ENCODE results near the gene RNFT2.
"Not testable (repeated sequence)": the region's sequence is repeated elsewhere in the genome, so short reads cannot be mapped to it uniquely, and the experiment has no call there.

Gene RNFT2

DNA sequence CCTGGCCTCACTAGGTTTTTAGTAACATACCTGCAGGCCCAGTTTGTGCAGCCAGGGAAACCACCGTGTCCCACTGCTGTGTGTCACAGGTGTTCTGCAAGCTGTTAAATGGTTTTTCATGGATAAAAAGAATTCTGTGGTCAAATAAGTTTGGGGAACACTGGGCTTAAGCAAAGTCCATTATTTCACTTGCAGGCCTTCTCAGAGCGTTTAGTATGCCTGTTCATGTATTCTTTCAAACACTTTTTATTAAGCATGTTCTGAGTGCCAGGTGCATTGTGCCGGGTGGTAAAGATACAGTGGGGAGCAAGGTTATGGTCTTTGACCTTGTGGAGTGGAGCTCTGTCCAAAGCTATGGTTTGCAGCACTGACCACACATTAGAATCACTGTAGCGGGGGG is 7.4 kb downstream of the RNFT2 start:
- DNase-seq = no peak

DNA sequence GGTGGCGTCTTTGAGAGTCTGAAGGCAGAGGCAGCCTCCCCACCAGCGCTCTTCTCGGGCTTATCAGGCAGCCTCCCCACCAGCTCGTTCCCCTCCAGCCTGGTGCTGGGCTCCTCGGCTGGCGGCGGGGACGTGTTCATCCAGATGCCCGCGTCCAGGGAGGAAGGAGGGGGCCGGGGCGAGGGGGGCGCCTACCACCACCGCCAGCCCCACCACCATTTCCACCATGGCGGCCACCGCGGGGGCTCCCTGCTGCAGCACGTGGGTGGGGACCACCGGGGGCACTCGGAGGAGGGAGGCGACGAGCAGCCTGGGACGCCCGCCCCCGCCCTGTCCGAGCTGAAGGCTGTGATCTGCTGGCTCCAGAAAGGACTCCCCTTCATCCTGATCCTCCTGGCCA is 11.8 kb downstream of the RNFT2 start:
- no peak for DNase-seq

DNA sequence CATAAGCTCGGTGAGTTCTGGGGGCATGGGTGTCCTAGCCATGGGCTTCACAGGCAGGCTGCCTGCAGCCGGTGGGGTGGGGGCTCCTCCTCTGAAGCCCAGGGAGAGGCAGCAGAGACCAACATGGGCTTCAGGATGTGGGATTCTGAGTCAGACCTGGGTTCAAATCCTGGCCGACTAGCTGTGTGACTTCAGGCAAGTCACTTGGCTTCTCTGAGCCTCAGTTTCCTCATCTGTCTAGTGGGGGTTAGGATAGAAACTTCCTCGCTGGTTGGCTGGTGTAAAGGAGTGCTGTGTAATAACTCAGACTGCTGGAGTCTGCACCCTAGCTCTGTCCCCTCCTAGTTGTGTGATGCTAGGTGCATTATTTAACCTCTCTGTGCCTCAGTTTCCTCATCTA is 12.2 kb downstream of the RNFT2 start:
- no peak for DNase-seq

DNA sequence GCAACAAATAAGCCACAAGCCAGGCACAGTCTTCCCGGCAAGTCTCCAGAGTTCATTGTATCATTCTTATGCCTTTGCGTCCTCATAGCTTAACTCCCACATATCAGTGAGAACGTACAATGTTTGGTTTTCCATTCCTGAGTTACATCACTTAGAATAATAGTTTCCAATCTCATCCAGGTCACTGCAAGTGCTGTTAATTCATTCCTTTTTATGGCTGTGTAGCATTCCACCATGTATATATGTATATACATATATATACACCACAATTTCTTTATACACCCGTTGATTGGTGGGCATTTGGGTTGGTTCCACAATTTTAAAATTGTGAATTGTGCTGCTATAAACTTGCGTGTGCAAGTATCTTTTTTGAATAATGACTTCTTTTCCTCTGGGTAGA is 16.0 kb downstream of the RNFT2 start:
- not testable (repeated sequence) for DNase-seq

DNA sequence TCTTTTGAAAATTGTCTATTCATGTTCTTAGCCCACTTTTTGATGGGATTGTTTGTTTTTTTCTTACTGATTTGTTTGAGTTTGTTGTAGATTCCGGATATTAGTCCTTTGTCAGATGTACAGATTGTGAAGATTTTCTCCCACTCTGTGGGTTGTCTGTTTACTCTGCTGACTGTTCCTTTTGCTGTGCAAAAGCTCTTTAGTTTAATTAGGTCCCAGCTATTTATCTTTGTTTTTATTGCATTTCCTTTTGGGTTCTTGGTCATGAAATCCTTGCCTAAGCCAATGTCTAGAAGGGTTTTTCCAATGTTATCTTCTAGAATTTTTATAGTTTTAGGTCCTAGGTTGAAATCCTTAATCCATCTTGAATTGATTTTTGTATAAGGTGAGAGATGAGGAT is 16.7 kb downstream of the RNFT2 start:
- not testable (repeated sequence) for DNase-seq

DNA sequence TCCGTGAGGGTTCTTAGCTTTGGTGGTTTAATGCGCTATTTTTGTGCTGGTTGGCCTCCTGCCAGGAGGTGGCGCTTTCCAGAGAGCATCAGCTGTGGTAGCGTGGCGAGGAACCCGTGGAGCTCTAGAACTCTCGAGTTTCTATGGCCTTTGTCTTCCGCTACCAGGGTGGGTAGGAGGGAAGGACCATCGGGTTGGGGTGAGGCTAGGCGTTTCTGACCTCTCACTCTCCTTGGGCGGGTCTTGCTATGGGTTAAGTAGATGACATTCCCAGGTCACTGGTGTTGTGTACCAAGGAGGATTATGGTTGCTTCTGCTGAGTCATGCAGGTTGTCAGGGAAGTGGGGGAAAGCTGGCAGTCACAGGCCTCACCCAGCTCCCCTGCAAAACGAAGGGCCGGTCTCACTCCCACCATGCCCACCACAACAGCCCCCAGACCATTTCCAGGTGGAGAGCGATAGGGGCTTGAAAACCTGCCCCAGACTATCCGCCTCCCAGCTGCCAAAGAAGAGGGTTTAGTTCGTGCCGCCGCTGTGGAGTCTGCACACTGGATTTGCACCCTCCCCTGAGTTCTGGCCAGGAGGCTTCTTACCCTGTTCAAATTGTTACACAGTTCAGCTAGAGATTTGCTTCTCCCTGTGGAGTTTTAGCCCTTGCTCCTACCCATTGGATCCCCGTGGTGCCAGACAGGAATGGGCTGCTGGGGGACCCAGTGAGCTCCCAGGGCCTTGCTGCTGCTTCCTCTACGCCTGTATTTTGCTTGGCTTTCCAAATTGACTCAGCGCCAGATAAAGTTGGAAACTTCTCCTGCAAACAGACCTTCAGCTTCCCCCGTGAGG is 21.9 kb downstream of the RNFT2 start:
- DNase-seq = no peak

DNA sequence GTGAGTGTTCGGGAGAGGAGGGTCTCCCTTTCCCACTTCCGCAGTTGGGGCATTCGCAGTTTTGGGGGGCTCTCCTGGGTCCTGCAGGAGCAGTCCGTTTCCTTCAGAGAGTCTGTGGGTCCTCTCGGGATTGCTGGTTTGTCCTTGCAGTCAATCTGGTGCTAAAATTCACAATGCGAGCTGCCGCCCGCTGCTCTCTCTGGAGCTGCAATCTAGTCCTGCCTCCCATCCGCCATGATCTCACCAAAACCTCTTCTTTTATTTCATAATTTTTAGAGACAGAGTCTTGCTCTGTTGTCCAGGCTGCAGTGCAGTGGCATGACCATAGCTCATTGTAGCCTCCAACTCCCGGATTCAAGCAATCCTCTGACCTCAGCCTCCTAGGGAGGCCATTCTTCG is 22.5 kb downstream of the RNFT2 start:
- DNase-seq = no peak

DNA sequence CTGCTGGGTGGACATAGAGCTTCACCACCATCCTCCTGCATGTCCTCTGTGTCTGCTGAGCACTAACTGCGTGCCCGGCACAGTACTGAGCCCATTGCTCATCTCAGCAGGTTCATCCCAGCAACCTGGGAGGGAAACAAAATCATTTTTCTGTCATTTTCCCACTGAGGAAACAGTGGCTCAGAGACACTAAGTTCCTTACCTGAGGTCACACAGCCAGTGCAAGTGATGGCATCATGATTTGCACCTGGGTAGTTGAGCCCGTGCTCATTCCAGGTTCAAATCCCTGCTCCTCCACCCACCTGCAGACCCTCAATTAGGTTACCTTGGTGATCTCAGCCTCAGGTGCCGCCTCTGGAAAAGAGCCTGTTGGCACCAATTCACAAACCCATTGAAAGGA is 23.4 kb downstream of the RNFT2 start:
- DNase-seq = no peak

DNA sequence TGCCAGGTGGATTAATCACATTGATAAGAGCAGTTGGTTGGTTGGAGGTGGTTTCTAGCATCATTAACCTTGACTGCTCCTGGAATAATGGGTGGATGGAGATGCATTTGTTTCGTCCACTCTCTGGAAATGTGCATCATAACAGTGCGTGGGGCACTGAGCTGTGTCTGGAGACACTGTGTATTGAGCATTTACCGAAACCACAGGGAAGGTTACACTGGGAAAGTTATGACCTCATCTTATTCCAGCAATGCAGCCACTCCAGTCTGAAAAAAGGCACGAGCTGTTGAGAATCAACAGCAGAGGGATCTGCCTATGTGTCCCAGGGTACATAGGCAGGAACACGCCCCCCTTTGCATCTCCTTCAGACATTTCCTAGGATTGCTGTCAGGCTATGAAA is 27.2 kb downstream of the RNFT2 start:
- no peak for DNase-seq

DNA sequence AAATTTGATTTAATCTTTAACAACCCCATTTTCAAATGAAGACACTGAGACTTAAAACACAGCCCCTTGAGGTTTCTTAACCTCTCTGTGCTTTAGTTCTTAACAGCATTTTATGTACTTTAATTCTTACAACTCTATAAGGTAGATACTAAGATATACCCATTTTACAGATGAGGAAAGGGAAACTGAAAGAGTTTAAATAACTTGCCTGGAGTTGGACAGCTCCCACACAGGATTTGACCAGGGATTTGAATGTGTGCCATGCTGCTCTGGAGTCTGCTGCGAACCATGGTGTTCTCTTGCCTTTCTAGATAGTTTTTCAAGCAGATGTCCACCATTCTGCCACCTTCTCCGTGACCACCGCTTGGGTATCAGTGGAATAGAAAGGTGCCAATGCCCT is 28.2 kb downstream of the RNFT2 start:
- no peak for DNase-seq

DNA sequence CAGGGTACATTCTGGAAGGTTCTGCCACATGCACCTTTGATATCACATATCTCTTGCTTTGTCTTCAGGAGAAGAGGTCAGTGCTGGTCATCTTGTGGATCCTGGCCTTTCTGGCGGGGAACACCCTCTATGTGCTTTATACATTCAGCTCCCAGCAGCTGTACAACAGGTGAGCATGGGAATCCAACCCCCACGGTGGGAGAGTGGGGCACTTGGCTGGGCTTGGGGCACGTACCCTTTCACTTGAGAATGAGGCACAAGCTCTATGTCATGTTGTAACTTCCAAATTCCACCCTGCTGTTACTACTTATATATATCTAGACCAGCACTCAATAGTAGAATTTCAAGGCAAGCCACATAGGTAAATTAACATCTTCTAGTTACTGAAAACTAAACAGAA is 28.6 kb downstream of the RNFT2 start:
- no peak for DNase-seq

DNA sequence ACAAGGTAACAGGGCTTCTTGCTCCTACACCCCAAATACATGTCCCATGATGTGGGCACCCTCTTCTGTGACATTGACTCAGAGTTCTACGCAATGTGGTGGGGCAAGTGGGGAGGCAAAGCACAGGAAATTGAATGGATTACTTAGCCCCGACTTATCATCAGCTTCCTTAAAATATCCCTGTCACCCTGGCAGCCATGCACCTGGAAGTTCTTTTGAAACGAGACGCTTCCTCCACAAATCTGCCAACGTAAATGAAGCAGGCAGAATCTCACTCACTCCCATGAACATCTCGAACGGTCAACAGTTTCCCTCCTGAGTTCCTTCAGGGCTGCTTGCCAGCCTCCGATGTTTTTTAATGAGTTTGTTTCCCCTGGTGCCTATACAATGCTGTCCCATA is 33.5 kb downstream of the RNFT2 start:
- DNase-seq = no peak

DNA sequence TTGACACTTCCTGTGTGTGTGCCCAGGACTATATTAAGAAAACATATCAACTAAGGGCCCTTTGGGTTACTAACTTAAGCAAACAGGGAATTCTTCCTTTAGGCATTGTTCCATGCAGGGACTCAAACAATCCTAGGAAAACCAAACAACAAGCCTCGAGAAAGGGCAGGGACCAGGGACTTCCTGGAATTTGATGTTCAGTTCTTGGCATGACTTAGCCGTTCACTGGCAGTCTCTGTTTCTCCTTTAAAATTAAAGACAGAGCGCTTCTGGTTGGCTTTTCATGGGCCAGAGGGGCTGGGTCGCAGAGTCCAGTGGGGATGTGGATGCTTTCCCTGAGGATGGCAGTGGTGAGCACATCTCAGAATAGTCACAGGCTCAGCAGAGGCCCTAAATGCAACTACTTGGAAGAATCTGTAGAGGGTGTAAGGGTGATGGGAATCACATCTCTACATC is 35.2 kb downstream of the RNFT2 start:
- DNase-seq = no peak

DNA sequence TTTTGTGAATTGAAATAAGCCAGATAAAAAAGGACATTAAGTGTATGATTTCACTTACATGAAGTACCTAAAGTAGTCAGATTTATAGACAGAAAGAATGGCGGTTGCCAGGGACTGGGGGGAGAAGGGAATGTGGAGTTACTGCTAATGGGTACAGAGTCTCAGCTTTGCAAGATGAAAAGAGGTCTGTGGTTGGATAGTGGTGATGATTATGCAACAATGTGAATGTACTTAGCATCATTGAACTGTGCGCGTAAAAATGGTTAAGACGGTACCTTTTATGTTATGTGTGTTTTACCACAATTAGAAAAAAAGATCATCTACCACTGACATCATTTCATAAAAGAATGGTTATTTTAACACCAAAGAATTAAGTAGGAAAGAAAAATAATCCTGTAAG is 35.9 kb downstream of the RNFT2 start:
- no peak for DNase-seq

DNA sequence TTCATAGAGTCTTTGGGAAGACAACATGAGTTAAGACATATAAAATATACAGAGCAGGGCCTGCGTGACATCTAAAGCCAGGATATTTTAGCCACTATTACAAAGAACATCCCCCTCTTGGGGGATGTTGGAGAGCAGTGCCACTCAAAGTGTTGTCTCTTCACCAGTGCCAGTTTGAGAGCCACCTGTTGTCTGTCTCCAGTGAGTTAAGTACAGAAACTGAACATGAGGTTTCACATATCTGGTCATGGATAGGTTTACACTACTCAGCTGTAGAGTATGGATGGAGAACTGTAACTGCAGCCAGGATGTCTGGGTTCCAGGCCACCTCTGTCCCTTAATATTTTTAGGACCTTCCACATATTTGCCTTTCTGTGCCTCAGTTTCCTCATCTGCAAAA is 39.1 kb downstream of the RNFT2 start:
- DNase-seq = no peak

DNA sequence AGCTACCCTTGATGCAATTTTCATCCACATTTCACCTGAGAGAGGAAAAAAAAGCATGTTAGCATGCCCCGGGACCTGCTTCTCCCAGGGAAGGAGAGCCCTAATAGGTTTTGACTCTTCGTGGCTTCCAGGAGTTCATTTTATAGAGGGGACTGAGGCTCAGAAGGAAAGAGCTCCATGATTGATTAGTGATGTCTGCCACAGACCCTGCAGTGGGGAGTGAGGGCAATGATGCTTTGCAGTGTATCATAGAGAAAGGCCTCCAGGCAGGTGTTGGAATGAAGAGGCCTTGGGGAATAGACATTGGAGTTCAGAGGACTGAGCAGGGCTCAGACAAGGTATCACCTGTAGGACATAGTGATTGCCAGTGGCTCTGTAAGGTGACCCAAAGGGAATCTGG is 41.5 kb downstream of the RNFT2 start:
- no peak for DNase-seq

DNA sequence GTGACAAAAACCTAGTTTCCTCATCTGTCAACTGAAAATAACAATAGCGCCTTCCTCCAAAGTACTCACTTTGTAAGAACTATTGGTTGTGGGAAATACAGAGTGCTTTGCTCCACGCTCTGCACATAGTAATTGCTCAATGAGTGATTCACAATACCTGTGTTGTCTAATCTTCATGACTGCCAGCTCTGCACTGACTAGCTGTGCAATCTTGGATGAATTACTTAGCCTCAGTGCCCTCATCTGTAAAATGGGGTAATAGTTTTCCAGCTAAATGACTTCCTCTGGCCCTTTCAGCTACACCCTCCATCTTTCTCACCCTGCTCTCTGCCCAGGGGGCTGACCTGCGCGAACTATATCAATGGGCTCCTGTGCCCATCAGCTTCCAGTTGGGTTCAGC is 42.8 kb downstream of the RNFT2 start:
- DNase-seq = no peak

DNA sequence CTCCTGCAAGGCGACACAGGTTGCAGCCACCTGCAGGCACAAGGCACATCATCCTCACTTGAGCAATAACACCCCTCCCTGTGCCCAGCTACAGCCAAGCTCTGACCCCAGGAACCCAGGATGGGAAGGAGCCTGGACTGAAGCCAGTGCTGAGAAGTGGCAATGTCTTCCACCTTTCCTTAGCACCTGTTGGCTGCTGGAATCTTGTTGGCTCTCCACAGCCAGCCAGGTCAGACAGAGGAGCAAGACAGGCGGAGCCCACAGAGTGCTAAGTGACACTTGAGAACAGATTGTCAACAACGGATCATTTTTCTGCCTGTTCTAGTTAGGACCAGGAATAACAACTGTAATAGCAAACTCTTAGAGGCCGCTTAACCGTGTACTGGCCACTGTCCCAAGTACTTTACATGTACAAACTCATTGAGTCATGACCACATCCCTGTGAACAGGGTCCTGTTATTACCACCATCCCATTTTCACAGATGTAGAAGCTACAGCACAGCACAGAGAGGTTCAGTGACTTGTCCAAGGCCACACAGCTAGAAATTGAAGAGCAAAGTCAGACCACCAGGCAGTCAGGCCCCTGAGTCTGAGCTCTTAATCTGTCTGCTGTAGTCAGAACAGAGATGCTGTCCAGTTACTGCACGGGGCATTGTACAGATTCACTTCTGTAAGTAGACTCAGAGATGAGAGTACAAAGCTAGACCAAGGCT is 45.6 kb downstream of the RNFT2 start:
- DNase-seq = no peak

DNA sequence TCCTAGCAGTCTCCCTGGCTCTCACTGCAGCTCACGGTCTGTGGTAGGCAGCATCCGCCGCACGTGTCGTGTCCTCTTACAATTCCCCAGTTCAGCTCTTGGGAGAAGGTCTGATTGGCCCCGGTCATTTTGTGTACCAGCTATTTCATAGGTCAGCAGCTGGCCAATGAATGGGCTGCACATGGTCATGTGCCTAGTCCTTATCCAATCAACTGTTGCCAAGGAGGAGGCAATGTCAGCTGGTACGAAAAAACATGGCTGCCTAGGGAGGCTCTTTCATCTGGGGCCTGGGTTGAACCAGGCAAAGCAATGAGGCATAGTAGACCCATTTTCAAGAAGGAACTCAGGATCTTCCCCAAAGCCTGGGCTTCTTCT is 46.1 kb downstream of the RNFT2 start:
- no peak for DNase-seq

DNA sequence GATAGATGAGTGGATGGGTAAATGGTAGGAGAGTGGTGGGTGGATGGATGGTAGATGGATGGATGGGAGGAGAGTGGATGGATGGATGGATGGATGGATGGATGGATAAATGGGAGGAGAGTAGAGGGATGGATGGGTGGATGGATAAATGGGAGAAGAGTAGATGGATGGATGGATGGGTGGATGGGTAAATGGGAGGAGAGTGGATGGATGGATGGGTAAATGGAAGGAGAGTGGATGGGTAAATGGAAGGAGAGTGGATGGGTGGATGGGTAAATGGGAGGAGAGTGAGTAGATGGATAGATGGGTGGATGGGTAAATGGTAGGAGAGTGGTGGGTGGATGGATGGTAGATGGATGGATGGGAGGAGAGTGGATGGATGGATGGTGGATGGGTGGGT is 51.4 kb downstream of the RNFT2 start:
- DNase-seq = not testable (repeated sequence)

DNA sequence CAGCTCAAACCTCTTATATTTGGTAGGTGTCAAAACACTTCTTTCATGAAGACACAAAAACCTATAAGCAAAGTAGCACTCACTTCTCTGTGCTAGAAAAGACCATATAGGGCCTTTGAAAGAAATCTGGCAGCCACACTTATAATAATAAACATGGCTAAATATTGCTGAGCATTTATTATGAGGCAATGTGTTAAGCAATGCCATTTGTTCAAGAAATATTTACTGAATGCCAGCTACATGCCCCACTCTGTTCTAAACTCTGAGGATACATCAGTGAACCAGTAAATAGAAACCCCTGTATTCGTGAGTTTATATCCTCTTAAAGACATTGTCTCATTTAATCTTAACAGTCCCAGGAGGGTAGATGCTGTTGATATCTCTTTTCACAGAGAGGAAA is 52.0 kb downstream of the RNFT2 start:
- DNase-seq = no peak

DNA sequence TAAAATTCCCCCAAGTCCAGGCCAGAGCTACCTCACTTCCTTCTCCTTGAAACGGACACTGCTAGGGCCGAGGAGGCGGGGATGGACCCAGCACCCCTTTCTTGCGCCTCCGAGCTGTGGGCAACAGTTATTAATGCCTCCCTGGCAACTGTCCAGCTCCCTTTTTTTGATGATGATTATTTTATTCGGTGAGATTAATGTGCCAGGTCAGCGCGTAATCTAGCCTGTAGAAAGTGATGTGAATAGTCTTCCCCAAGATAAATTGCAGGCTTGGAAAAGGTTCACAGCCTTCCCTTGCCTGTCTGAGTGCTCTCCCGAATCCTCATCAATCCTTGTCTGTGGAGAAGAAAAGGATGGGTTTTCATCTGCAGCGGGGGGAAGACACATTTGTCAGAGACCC is 54.3 kb downstream of the RNFT2 start:
- no peak for DNase-seq

DNA sequence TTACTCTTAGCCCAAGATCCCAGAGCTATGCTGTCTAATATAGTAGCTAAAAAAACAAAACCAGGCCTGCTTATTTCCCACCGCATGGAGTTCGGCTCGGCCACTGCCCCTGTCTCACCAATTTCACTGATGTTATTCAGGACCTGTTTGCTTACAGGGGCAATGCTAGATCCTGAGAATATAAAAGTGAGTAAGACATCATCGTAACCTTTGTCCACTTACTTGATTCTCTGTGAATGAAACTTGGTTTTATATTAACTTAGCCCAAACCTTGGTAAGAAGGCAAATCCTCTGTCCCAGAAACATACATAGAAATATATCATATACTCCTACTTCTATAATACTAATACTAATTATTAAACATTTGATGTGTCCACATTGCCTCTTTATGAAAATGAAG is 56.6 kb downstream of the RNFT2 start:
- no peak for DNase-seq

DNA sequence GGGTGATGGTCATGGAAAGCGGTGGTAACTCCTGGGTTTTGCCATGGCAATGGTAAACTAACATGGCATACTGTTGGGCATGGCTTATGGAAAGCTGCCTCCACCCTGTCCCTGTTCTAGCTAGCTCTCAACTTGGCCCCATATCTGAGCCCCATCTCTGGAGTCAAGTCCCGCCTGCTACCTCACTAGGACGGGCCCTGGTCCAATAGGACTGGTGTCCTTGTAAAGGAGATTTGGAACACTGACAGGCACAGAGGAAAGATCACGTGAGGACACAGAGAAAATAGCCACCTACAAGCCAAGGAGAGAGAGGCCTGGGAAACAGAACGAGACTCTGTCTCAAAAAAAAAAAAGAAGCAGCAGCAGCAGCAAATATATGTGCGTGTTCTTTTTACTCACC is 59.8 kb downstream of the RNFT2 start:
- DNase-seq = no peak

DNA sequence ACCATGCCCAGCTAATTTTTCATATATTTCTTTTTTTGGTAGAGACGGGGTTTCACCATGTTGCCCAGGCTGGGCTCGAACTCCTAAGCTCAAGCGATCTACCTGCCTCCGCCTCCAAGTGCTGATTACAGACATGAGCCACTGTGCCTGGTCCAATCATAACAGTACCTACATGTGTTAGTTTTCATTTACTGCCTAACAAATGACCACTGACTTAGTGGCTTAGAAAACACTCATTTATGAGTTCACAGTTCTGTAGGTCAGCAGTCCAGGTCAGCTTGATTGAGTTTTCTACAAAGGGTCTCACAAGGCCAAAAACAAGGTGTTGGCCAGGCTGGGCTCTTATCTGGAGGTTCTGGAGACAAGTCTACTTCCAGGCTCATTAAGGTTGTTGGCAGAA is 60.6 kb downstream of the RNFT2 start:
- DNase-seq = no peak
